Measurements from ENCODE around the gene IGLL5. TPM values are rescaled to one million over a fixed set of nuclear protein-coding genes. Genes with fewer than 3 reads are reported as not detected.

Gene IGLL5
- total and polyA plus RNA-seq, 11 donors, result 0.23 to 2.6 (median 0.78) TPM; not detected in 4

DNA sequence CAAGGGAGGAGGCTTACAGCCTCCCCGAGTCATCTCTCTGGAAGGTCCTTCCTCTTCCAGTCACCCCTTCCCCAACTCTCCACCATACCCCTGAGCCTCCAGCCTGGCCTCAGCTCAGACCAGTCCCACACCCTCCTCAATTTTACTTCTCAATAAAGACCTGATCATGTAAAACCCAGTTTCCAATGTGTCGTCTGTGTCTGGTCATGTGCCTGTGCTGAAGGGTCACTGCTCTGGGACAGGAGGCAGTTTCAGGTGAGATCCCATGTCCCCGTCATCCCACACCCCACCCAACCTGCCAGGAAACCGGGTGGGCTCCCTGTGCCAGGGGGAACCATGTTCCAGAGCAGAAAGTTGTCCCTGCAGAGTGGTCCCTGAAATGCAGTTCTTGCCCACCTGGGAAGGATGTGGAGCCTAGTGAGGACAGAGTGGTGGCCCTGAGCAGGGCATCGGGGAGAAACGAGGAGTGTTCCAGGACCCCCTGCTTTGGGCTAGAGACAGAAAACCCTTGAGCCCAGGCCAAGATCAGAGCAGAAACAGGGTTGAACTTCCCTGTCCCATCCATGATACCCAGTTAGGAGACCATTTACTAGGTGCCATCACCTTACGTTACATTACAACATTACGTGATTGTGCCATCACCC lies 19.4 kb downstream of the IGLL5 start:
- TF ChIP-seq, protein P1, sequence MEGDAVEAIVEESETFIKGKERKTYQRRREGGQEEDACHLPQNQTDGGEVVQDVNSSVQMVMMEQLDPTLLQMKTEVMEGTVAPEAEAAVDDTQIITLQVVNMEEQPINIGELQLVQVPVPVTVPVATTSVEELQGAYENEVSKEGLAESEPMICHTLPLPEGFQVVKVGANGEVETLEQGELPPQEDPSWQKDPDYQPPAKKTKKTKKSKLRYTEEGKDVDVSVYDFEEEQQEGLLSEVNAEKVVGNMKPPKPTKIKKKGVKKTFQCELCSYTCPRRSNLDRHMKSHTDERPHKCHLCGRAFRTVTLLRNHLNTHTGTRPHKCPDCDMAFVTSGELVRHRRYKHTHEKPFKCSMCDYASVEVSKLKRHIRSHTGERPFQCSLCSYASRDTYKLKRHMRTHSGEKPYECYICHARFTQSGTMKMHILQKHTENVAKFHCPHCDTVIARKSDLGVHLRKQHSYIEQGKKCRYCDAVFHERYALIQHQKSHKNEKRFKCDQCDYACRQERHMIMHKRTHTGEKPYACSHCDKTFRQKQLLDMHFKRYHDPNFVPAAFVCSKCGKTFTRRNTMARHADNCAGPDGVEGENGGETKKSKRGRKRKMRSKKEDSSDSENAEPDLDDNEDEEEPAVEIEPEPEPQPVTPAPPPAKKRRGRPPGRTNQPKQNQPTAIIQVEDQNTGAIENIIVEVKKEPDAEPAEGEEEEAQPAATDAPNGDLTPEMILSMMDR (IDR thresholded peaks at IDR 0.05), result no peak
- TF ChIP-seq POLR2A (IDR thresholded peaks at IDR 0.05), result no peak
- Histone ChIP-seq H3K4me3 (no peak overlapping the region), H3K27ac (no peak overlapping the region), H3K4me1 (peaks cover 0 to 4% (median 0%) of the 10 kb centered on the region in 12 donors), H3K36me3 (no peaks in the 10 kb centered on the region), H3K9me3 (no peaks in the 10 kb centered on the region), H3K27me3 (peaks cover 0 to 7% (median 0%) of the 10 kb centered on the region in 9 donors)
- intact Hi-C loops (cut with DNase I), result no loop called here
- 82 to 87% (median 85%) methylated on average over 6 to 8 of the region's 8 CpGs for WGBS, 4 donors
- DNase-seq (no peak), ATAC-seq (no peak)

DNA sequence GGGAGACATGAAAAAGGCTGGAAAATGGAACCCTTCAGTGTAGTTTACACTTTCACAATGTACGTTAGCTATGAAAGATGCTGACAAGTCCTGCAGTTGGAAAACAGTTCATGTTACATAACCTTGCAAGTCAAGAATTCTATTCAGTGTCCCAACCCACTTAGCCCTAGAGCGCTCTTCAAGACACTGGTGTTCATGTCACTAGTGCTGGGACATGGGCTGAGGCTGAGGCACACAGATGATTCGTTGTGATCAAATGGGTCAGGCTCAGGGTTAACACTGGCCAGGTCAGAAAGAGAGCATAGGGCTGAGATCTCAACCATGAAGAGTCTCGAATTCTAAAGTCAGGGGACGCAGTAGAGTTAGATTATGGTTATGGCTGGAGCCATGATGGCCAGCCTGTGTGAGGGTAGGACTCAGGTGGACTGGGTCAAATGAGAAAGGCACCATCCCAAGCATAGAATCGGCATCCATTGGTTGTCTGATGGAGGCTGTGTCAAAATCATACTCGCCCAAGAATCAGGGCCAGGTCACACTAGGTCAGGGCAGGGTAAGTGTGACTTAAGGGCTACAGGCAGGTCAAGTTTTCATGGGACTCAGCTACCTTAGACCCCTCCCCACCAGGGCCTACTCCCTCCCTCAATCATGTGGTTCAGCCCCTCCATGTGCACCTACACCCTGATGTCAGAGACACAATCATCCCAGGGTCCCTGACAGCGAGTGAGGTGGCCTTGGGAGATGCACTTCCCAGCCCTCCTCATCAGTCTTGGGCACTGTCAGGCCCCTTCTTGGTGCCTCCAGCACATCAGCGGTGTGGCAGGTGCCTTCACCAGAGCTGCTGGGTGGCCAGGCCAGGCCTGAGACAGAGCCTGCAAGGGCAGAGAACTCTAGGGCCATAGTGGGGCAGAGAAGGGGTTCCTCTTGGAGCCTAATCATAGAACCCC lies 20.2 kb downstream of the IGLL5 start:
- WGBS, 4 donors, result 89 to 90% (median 90%) methylated on average over 9 of the region's 9 CpGs

DNA sequence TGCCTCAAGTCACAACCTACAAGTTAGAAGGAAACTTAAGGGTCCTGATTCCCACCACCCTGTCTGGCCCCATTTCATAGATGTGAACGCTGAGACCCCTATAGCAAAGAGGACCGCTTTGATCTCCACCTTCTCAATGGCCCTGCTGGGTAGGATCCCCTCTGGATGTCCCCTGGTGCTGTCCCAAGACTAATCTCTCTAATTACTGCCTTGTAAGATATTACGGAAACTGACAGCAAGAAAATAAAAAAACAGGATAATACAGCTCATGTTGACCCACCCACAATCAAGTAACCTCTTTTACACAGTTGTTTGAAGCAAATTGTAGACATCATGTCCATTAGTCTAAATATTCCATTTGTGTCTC lies 20.9 kb downstream of the IGLL5 start:
- intact Hi-C loops (cut with DNase I), result no loop called here
- no peaks in the 10 kb centered on the region for H3K36me3 ChIP-seq
- H3K27me3 ChIP-seq, result peaks cover 0 to 7% (median 0%) of the 10 kb centered on the region in 9 donors
- no peak overlapping the region for H3K4me3 ChIP-seq
- H3K9me3 ChIP-seq, result no peaks in the 10 kb centered on the region
- peaks cover 0 to under 1% (median 0%) of the 10 kb centered on the region in 12 donors for H3K4me1 ChIP-seq
- ATAC-seq, result no peak
- H3K27ac ChIP-seq, result no peak overlapping the region
- no peak for DNase-seq
- no peak for TF ChIP-seq POLR2A (IDR thresholded peaks at IDR 0.05)
- TF ChIP-seq, protein P1 (IDR thresholded peaks at IDR 0.05), result no peak
- WGBS, 4 donors, result 83 to 92% (median 86%) methylated on average over 3 of the region's 3 CpGs

More for the DNA sequence above, 20.2 kb downstream of the IGLL5 start:
- no peaks in the 10 kb centered on the region for H3K36me3 ChIP-seq
- H3K27me3 ChIP-seq, result peaks cover 0 to 7% (median 0%) of the 10 kb centered on the region in 9 donors
- peaks cover 0 to 4% (median 0%) of the 10 kb centered on the region in 12 donors for H3K4me1 ChIP-seq
- DNase-seq (no peak), ATAC-seq (no peak)
- TF ChIP-seq, protein P1 (IDR thresholded peaks at IDR 0.05), result no peak
- TF ChIP-seq POLR2A (IDR thresholded peaks at IDR 0.05), result no peak
- no peak overlapping the region for H3K4me3 ChIP-seq
- H3K27ac ChIP-seq, result no peak overlapping the region
- intact Hi-C loops (cut with DNase I), result no loop called here
- H3K9me3 ChIP-seq, result no peaks in the 10 kb centered on the region

DNA sequence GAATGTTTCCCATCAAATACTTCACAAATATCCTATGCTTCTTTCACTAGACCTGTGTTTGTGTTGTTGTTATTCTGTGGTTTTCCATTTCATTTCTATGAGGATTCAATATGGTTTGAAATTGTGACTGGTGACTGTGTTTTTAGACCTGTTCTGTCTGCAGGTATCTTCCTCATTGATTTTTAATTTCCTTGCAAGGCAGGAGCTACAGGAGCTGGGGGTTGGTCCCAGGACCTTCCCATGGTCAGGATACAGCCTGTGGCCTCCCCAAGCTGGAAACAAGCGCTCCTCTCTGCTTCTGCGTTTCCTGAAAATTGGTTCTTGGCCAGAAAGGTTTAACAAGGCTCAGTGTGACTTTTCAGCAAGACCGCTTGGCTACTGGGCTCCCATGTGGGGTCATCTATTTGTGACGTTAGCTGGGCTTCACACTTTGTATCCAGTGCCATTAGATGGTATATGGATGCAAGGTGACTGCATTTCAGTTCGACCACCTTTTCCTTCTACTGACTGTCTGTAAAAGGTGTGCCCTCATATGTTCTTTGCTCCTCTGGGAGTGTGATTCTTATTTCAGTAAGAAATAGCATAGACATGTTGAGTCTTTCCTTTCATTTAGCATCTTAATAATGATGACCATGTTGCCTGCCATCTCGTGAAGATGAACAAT lies 21.5 kb downstream of the IGLL5 start:
- H3K27ac ChIP-seq, result no peak overlapping the region
- intact Hi-C loops (cut with DNase I), result no loop called here
- TF ChIP-seq, protein P1 (IDR thresholded peaks at IDR 0.05), result no peak
- TF ChIP-seq POLR2A (IDR thresholded peaks at IDR 0.05), result no peak
- DNase-seq (no peak), ATAC-seq (no peak)
- 74 to 77% (median 75%) methylated on average over 6 of the region's 6 CpGs for WGBS, 4 donors
- H3K36me3 ChIP-seq, result no peaks in the 10 kb centered on the region
- H3K27me3 ChIP-seq, result peaks cover 0 to 7% (median 0%) of the 10 kb centered on the region in 9 donors
- H3K9me3 ChIP-seq, result no peaks in the 10 kb centered on the region
- H3K4me3 ChIP-seq, result no peak overlapping the region
- no peaks in the 10 kb centered on the region for H3K4me1 ChIP-seq

Data from heart left ventricle (tissue), 16 donors.